Loucy (cell line): ENCODE results near the gene FSTL4.

Source experiments
- H2AFZ ChIP-seq: fragments of 200-600 bp; sonication (generic); 2 replicates; pipeline ENCODE4 v1.6.0; 2016; ENCODE audit warnings: antibody characterized with exemption, mild to moderate bottlenecking, low read length, moderate library complexity
- H3F3A ChIP-seq: fragments of 200-600 bp; 2 replicates; pipeline ENCODE4 v1.6.0; 2016; ENCODE audit warnings: antibody characterized with exemption, low read depth, mild to moderate bottlenecking
- H3K27me3 ChIP-seq: fragments of 200-600 bp; sonication (generic); 2 replicates; pipeline ENCODE4 v1.6.1; 2014; ENCODE audit warnings: low read length, mild to moderate bottlenecking; ENCODE audit not compliant: insufficient read depth, poor library complexity, severe bottlenecking
- H3K36me3 ChIP-seq: fragments of 200-600 bp; sonication (generic); 2 replicates; pipeline ENCODE4 v1.6.1; 2016; ENCODE audit warnings: low read length; ENCODE audit not compliant: insufficient read depth
- H3K4me1 ChIP-seq: fragments of 200-600 bp; sonication (generic); 2 replicates; pipeline ENCODE4 v1.5.1; 2014; ENCODE audit warnings: low read length, mild to moderate bottlenecking; ENCODE audit not compliant: insufficient read depth, poor library complexity, severe bottlenecking
- H3K4me2 ChIP-seq: fragments of 200-600 bp; sonication (generic); 2 replicates; pipeline ENCODE4 v1.6.0; 2014; ENCODE audit warnings: antibody characterized with exemption, low read length, low read depth, mild to moderate bottlenecking; ENCODE audit not compliant: poor library complexity, severe bottlenecking
- H3K4me3 ChIP-seq: fragments of 200-600 bp; sonication (generic); 2 replicates; pipeline ENCODE4 v1.5.1; 2014; ENCODE audit warnings: low read length, mild to moderate bottlenecking, mixed read lengths; ENCODE audit not compliant: poor library complexity, severe bottlenecking
- H3K79me2 ChIP-seq: fragments of 200-600 bp; sonication (generic); 2 replicates; pipeline ENCODE4 v1.6.1; 2014; ENCODE audit warnings: low read length; ENCODE audit not compliant: insufficient read depth
- H3K9ac ChIP-seq: fragments of 200-600 bp; sonication (generic); 2 replicates; pipeline ENCODE4 v1.6.0; 2014; ENCODE audit warnings: mild to moderate bottlenecking, low read depth, low read length, moderate library complexity; ENCODE audit not compliant: poor library complexity, severe bottlenecking
- H3K9me2 ChIP-seq: fragments of 200-600 bp; sonication (generic); replicated peaks from 2 replicates; pipeline ENCODE4 v1.6.1; 2016; ENCODE audit warnings: low read depth, low read length, mixed read lengths
- H3K9me3 ChIP-seq: fragments of 200-600 bp; sonication (generic); 2 replicates; pipeline ENCODE4 v1.6.1; 2014; ENCODE audit warnings: mild to moderate bottlenecking, antibody characterized with exemption, low read length, low read depth; ENCODE audit not compliant: insufficient read depth
- H4K20me1 ChIP-seq: fragments of 200-600 bp; sonication (generic); 2 replicates; pipeline ENCODE4 v1.6.0; 2014; ENCODE audit warnings: antibody characterized with exemption, low read length, mild to moderate bottlenecking; ENCODE audit not compliant: insufficient read depth, poor library complexity, severe bottlenecking
- EZH2phosphoT487 ChIP-seq: fragments of 200-600 bp; IDR thresholded peaks from 2 replicates; pipeline ENCODE4 v1.6.1; 2018; ENCODE audit warnings: antibody characterized with exemption, mild to moderate bottlenecking, moderate library complexity, borderline replicate concordance
- TF ChIP-seq, protein P1 (sequence below): fragments of 200-600 bp; sonication (generic); conservative IDR thresholded peaks from 2 replicates; pipeline ENCODE4 v1.5.1; 2014; ENCODE audit warnings: mild to moderate bottlenecking, antibody characterized with exemption, low read length

FSTL4 gene

GRCh38 chr5:133295520-133295919 is 316.8 kb downstream of the FSTL4 start:
- H3K36me3 ChIP-seq = no peaks in the 10 kb centered on the region
- H4K20me1 ChIP-seq = no peaks in the 10 kb centered on the region
- H3K9me2 ChIP-seq = no peaks in the 10 kb centered on the region
- H3F3A ChIP-seq = no peaks in the 10 kb centered on the region
- H3K4me3 ChIP-seq = no peak overlapping the region
- TF ChIP-seq, protein P1, sequence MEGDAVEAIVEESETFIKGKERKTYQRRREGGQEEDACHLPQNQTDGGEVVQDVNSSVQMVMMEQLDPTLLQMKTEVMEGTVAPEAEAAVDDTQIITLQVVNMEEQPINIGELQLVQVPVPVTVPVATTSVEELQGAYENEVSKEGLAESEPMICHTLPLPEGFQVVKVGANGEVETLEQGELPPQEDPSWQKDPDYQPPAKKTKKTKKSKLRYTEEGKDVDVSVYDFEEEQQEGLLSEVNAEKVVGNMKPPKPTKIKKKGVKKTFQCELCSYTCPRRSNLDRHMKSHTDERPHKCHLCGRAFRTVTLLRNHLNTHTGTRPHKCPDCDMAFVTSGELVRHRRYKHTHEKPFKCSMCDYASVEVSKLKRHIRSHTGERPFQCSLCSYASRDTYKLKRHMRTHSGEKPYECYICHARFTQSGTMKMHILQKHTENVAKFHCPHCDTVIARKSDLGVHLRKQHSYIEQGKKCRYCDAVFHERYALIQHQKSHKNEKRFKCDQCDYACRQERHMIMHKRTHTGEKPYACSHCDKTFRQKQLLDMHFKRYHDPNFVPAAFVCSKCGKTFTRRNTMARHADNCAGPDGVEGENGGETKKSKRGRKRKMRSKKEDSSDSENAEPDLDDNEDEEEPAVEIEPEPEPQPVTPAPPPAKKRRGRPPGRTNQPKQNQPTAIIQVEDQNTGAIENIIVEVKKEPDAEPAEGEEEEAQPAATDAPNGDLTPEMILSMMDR = no peak
- no peak for TF ChIP-seq EZH2phosphoT487
- H3K79me2 ChIP-seq = no peaks in the 10 kb centered on the region
- no peak overlapping the region for H3K9ac ChIP-seq
- H3K4me2 ChIP-seq = no peak overlapping the region
- H2AFZ ChIP-seq = no peak overlapping the region
- no peaks in the 10 kb centered on the region for H3K9me3 ChIP-seq
- H3K4me1 ChIP-seq = no peaks in the 10 kb centered on the region
- no peaks in the 10 kb centered on the region for H3K27me3 ChIP-seq

- Histone ChIP-seq H4K20me1 (no peaks in the 10 kb centered on the region), H2AFZ (no peak overlapping the region), H3K79me2 (no peaks in the 10 kb centered on the region), H3K9ac (no peak overlapping the region), H3K9me2 (no peaks in the 10 kb centered on the region), H3K4me3 (no peak overlapping the region), H3K4me1 (no peaks in the 10 kb centered on the region), H3F3A (no peaks in the 10 kb centered on the region), H3K36me3 (no peaks in the 10 kb centered on the region), H3K9me3 (no peaks in the 10 kb centered on the region), H3K27me3 (no peaks in the 10 kb centered on the region), H3K4me2 (no peak overlapping the region)
- no peak for TF ChIP-seq EZH2phosphoT487
- TF ChIP-seq, protein P1 = no peak
Measured at GRCh38 chr5:133294380-133294779, 318.0 kb downstream of the FSTL4 start.

DNA sequence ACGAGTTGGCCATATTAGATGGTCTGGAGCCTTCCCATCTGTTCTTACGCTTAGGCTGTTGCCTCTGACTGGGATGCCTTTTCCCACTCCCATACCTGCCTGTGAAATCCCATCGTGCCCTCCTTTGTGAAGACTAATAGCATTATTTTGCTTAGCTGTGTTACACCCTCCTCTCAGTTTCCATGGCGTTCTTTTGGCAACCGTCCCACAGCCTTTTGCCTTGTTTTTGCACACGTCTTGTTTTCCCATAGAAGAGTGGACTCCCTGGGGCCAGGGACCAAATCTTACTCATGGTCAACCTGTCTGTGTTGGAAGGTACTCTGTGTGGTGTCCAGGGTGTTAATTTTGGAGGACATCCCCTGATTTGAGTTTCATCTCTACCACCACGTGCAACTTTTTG is 318.4 kb downstream of the FSTL4 start:
- TF ChIP-seq, protein P1 = no peak
- TF ChIP-seq EZH2phosphoT487 = no peak
- Histone ChIP-seq H3K36me3 (no peaks in the 10 kb centered on the region), H3K9me3 (no peaks in the 10 kb centered on the region), H3K4me1 (no peaks in the 10 kb centered on the region), H2AFZ (no peak overlapping the region), H3K27me3 (no peaks in the 10 kb centered on the region), H3K4me2 (no peak overlapping the region), H3K9me2 (no peaks in the 10 kb centered on the region), H3F3A (no peaks in the 10 kb centered on the region), H3K79me2 (no peaks in the 10 kb centered on the region), H4K20me1 (no peaks in the 10 kb centered on the region), H3K9ac (no peak overlapping the region), H3K4me3 (no peak overlapping the region)
